Mesenchymal stem cell (in vitro differentiated cells and primary cell): ENCODE data around the gene TRAPPC14.

Experiments
- DNase-seq: peaks from one replicate; pipeline ENCODE4 v3.0.0-alpha.2; 2013
- H2AFZ ChIP-seq: one replicate; pipeline ENCODE4 v1.6.1; 2013; ENCODE audit warnings: low read depth, mild to moderate bottlenecking, control low read depth, inconsistent platforms, low read length, moderate library complexity
- H2AK5ac ChIP-seq: 2 replicates; pipeline ENCODE4 v1.6.1; 2013; ENCODE audit warnings: low read length, moderate library complexity, mild to moderate bottlenecking, inconsistent platforms; ENCODE audit not compliant: severe bottlenecking
- H2BK120ac ChIP-seq: one replicate; pipeline ENCODE4 v1.6.1; 2013; ENCODE audit warnings: low read depth, mild to moderate bottlenecking, inconsistent platforms, low read length, moderate library complexity
- H2BK12ac ChIP-seq, 2 experiments: one replicate each; pipeline ENCODE4 v1.6.1; 2013; ENCODE audit warnings: inconsistent platforms in 2 of 2, low read length in 2 of 2, mild to moderate bottlenecking in 2 of 2, moderate library complexity in 2 of 2, control low read depth in 1 of 2
- H2BK15ac ChIP-seq: one replicate; pipeline ENCODE4 v1.6.1; 2013; ENCODE audit warnings: mild to moderate bottlenecking, low read depth, inconsistent platforms; ENCODE audit not compliant: poor library complexity, severe bottlenecking
- H2BK5ac ChIP-seq: 2 replicates; pipeline ENCODE4 v1.6.1; 2013; ENCODE audit warnings: low read depth, mild to moderate bottlenecking, low read length, control low read depth, inconsistent platforms; ENCODE audit not compliant: poor library complexity, severe bottlenecking
- H3K14ac ChIP-seq, 2 experiments: one replicate each; pipeline ENCODE4 v1.6.1; 2013; ENCODE audit warnings: inconsistent platforms in 2 of 2, low read length in 2 of 2, control low read depth in 1 of 2, mild to moderate bottlenecking in 1 of 2, moderate library complexity in 1 of 2
- H3K18ac ChIP-seq, 2 experiments: one replicate each; pipeline ENCODE4 v1.6.1; 2013; ENCODE audit warnings: inconsistent platforms in 2 of 2, low read length in 2 of 2, control low read depth in 1 of 2, low read depth in 1 of 2, mild to moderate bottlenecking in 1 of 2
- H3K23ac ChIP-seq, 2 experiments: one replicate each; pipeline ENCODE4 v1.6.1; 2013; ENCODE audit warnings: inconsistent platforms in 2 of 2, low read length in 2 of 2, mild to moderate bottlenecking in 2 of 2, moderate library complexity in 2 of 2, control low read depth in 1 of 2
- H3K27ac ChIP-seq: 2 replicates; pipeline ENCODE4 v1.5.1; 2013; ENCODE audit warnings: mild to moderate bottlenecking, moderate library complexity, low read length, control low read depth, inconsistent platforms; ENCODE audit not compliant: poor library complexity, severe bottlenecking
- H3K27me3 ChIP-seq, 2 experiments: 2 replicates each; pipeline versions ENCODE4 v1.6.1 to v1.7.0; 2013; ENCODE audit warnings: low read length in 2 of 2, mild to moderate bottlenecking in 2 of 2, moderate library complexity in 2 of 2, control low read depth in 1 of 2, inconsistent platforms in 1 of 2; ENCODE audit not compliant: control insufficient read depth in 1 of 2, insufficient read depth in 1 of 2
- H3K36me3 ChIP-seq, 2 experiments: 2 replicates each; pipeline versions ENCODE4 v1.6.1 to v1.7.0; 2013; ENCODE audit warnings: low read length in 2 of 2, control low read depth in 1 of 2, inconsistent platforms in 1 of 2, low read depth in 1 of 2, mild to moderate bottlenecking in 1 of 2; ENCODE audit not compliant: insufficient read depth in 2 of 2, control insufficient read depth in 1 of 2
- H3K4ac ChIP-seq, 2 experiments: one replicate each; pipeline ENCODE4 v1.6.1; 2013; ENCODE audit warnings: inconsistent platforms in 2 of 2, low read length in 2 of 2, mild to moderate bottlenecking in 2 of 2, moderate library complexity in 2 of 2, control low read depth in 1 of 2, low read depth in 1 of 2
- H3K4me1 ChIP-seq: 2 replicates; pipeline ENCODE4 v1.6.1; 2013; ENCODE audit warnings: low read depth, low read length, control low read depth; ENCODE audit not compliant: control insufficient read depth, insufficient read depth
- H3K4me2 ChIP-seq: 2 replicates; pipeline ENCODE4 v1.6.1; 2013; ENCODE audit warnings: low read length, mild to moderate bottlenecking, inconsistent platforms; ENCODE audit not compliant: poor library complexity, severe bottlenecking
- H3K4me3 ChIP-seq, 2 experiments: 2 replicates each; pipeline versions ENCODE4 v1.5.1 to v1.7.0; 2013; ENCODE audit warnings: low read length in 2 of 2, mild to moderate bottlenecking in 2 of 2, control low read depth in 1 of 2, low read depth in 1 of 2; ENCODE audit not compliant: insufficient read depth in 1 of 2
- H3K79me1 ChIP-seq: replicated peaks from 2 replicates; pipeline ENCODE4 v1.6.1; 2013; ENCODE audit warnings: mild to moderate bottlenecking, control low read depth, low read length, inconsistent platforms; ENCODE audit not compliant: poor library complexity, severe bottlenecking
- H3K9ac ChIP-seq: 2 replicates; pipeline ENCODE4 v1.7.0; 2013; ENCODE audit warnings: mild to moderate bottlenecking, low read length, moderate library complexity
- H3K9me3 ChIP-seq: 2 replicates; pipeline ENCODE4 v1.7.0; 2013; ENCODE audit warnings: mild to moderate bottlenecking, low read length; ENCODE audit not compliant: control insufficient read depth
- H4K8ac ChIP-seq: one replicate; pipeline ENCODE4 v1.6.1; 2013; ENCODE audit warnings: inconsistent platforms, mild to moderate bottlenecking, low read length, moderate library complexity
- H4K91ac ChIP-seq: one replicate; pipeline ENCODE4 v1.6.1; 2013; ENCODE audit warnings: mild to moderate bottlenecking, low read length, inconsistent platforms
- WGBS: methylation state at CpG from one replicate; pipeline ENCODE4 v1.1.7; 2013; ENCODE audit warnings: mixed read lengths; 5-methylcytosine and 5-hydroxymethylcytosine counted together

The TRAPPC14 gene

DNA sequence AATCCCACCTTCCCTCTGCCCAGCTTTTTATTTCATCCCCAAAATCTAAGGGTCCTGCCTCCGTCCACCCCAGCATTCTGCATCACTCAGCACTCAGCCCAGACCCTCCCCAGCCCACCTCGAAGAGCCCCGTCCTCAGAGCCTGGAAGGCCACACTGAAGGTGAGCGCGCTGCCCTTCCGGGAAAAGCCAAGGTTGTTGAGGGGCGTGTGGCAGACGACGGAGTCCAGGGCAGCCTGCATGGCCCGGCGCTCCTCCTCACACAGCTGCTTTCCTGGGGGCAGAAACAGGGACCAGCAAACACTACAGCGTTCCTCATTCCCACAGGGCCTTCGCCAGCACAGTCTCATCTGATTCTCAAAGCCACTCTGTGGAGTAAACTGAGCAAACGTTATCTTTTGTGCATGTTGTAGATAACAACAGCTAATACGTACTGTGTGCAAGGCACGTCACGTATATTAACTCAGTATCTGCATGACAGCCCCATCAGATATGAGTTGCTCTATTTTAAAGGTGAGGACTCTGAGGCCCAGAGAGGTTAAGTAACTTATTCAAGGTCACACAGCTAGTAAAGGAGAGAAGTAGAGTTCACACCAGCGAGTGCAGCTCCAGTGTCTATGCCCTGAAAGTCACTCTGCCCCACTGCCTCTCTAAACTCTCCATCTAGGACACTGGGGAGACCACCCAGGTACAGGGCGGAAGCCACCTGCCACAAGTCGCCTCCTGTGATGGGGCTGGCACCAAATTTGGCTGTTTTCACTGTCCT is 2.8 kb downstream of the TRAPPC14 start:
- Histone ChIP-seq H2BK5ac (no peak overlapping the region), H3K9ac (no peak overlapping the region), H2BK120ac (no peak overlapping the region), H3K18ac (no peak overlapping the region), H3K4me1 (peaks cover 31% of the 10 kb centered on the region), H3K27ac (no peak overlapping the region), H3K79me1 (peaks cover 24% of the 10 kb centered on the region), H3K27me3 (no peaks in the 10 kb centered on the region), H2AFZ (no peak overlapping the region), H2AK5ac (no peak overlapping the region), H3K36me3 (peaks cover 43 to 46% of the 10 kb centered on the region in 2 experiments), H3K4ac (no peak overlapping the region), H3K4me3 (no peak overlapping the region), H3K23ac (no peak overlapping the region), H4K8ac (no peak overlapping the region), H3K9me3 (no peaks in the 10 kb centered on the region), H3K4me2 (no peak overlapping the region), H2BK12ac (no peak overlapping the region), H2BK15ac (no peak overlapping the region), H4K91ac (no peak overlapping the region), H3K14ac (no peak overlapping the region)
- DNase-seq = no peak
- WGBS = 94% methylated on average over 20 of the region's 20 CpGs

GRCh38 chr7:100154651-100155491 is 3.7 kb downstream of the TRAPPC14 start:
- peaks cover 43 to 51% of the 10 kb centered on the region in 2 experiments for H3K36me3 ChIP-seq
- no peak overlapping the region for H2AFZ ChIP-seq
- no peak overlapping the region for H2AK5ac ChIP-seq
- H3K18ac ChIP-seq = no peak overlapping the region
- H3K14ac ChIP-seq = no peak overlapping the region
- no peak overlapping the region for H3K4me2 ChIP-seq
- H3K23ac ChIP-seq = peak overlapping the region in 1 of 2 experiments; percentile 14
- peaks cover 24% of the 10 kb centered on the region for H3K79me1 ChIP-seq
- no peak overlapping the region for H4K91ac ChIP-seq
- no peaks in the 10 kb centered on the region for H3K9me3 ChIP-seq
- WGBS = 80% methylated on average over 27 of the region's 30 CpGs
- H2BK120ac ChIP-seq = no peak overlapping the region
- H2BK5ac ChIP-seq = no peak overlapping the region
- no peak overlapping the region for H2BK15ac ChIP-seq
- H2BK12ac ChIP-seq = peak overlapping the region in 1 of 2 experiments; percentile 29
- peaks cover 28% of the 10 kb centered on the region for H3K4me1 ChIP-seq
- H4K8ac ChIP-seq = peak overlapping the region; percentile 7
- no peak overlapping the region for H3K4ac ChIP-seq
- H3K4me3 ChIP-seq = no peak overlapping the region
- H3K27me3 ChIP-seq = no peaks in the 10 kb centered on the region
- H3K9ac ChIP-seq = no peak overlapping the region
- H3K27ac ChIP-seq = no peak overlapping the region
- DNase-seq = no peak

DNA sequence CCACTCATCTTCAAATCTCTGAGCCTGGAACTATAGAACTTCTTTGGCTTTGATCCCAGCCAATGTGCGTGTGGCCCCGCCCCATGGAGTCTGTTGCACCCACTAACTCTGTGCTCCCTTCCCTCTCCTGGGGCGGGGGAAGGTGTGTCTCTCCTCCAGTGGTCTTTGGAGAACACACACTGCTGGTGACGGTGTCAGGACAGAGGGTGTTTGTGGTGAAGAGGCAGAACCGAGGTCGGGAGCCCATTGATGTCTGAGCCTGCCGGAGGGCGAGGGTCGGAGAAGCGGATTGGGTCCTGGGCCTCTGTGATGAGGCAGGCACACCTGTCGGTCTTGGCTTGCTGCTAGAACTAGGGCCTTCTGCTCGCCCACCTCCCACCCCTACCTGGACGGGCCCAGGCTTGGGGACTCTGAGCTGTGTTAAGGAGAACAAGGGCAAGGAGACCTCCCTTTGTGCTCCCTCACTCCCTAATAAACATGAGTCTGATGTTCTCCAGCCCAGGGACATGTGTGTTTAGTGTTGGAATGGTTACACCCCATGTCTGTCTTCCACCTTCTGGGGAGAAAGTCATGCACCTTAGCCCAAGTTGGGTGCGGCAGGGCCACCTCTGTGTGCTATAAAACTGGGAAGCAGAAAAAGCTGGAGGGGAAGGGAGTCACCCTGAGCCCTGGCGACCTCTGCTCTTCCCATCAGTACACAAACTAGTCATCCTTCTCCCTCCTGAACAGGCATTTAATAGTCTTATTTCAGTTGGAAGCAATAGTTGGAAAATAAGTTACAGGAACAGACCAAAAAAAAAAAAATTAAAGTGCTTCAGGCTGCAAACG is 4.6 kb downstream of the TRAPPC14 start:
- 92% methylated on average over 11 of the region's 16 CpGs for WGBS
- no peak for DNase-seq
- peaks cover 30% of the 10 kb centered on the region for H3K79me1 ChIP-seq

More for the DNA sequence above, 4.6 kb downstream of the TRAPPC14 start:
- no peak overlapping the region for H3K9ac ChIP-seq
- H2AFZ ChIP-seq = no peak overlapping the region
- H3K4me3 ChIP-seq = no peak overlapping the region
- no peak overlapping the region for H3K14ac ChIP-seq
- no peak overlapping the region for H3K18ac ChIP-seq
- no peak overlapping the region for H4K91ac ChIP-seq
- H3K36me3 ChIP-seq = peaks cover 43 to 51% of the 10 kb centered on the region in 2 experiments
- peaks cover 32% of the 10 kb centered on the region for H3K4me1 ChIP-seq
- H3K27me3 ChIP-seq = no peaks in the 10 kb centered on the region
- no peaks in the 10 kb centered on the region for H3K9me3 ChIP-seq
- H2BK120ac ChIP-seq = no peak overlapping the region
- H2BK15ac ChIP-seq = no peak overlapping the region
- H2BK5ac ChIP-seq = no peak overlapping the region
- H3K23ac ChIP-seq = no peak overlapping the region
- no peak overlapping the region for H3K27ac ChIP-seq
- H4K8ac ChIP-seq = no peak overlapping the region
- H3K4me2 ChIP-seq = no peak overlapping the region
- H3K4ac ChIP-seq = no peak overlapping the region
- H2AK5ac ChIP-seq = no peak overlapping the region
- H2BK12ac ChIP-seq = no peak overlapping the region
